NOMO-1 treated with dmso at 0.1 percent for 144 hours (cell line): ENCODE data around the gene C13orf46.

ENCODE experiments used
- DNase-seq: peaks from one replicate; lab custom pipeline; 2025; ENCODE audit not compliant: unreplicated experiment; lab: John Stamatoyannopoulos, UW

The C13orf46 gene

DNA sequence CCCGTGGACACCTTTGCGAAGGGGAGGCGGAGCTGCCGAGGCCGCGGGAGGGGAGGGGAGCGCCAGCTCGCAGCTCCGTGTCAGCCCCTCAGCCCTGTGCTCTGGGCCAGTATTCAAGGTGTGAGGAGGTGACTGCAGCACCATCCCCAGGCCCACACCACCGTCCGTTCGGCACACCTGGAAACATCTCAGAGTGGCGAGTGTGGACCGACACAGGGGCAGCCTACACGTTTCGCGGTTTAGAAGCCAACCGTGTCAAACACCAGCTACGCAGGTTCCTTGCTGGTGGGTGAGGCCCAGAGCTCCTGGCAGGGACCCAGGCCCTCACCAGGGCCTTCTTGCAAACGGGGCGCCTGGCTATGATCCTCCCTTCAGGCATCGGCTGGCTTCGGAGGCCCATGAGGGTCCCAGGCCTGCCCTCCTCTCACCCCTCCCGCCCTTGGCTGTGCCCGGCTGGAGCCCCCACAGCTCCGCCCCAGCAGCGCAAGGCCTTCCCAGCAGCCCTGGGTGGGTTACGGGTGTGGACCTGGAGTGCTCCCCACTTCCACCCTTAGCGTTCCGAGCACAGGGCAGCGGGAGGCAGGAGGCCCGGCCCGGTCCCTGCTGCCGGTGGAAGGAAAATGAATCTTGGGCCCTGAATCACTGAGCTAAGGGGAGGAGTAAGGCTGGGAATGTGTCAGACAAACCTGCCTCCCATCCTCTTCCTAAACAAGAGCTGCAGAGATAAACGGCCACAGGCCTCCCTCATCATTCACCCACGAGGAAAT is 1.2 kb downstream of the C13orf46 start:
- no peak for DNase-seq

GRCh38 chr13:113971471-113972231 is 2.2 kb downstream of the C13orf46 start:
- no peak for DNase-seq

GRCh38 chr13:113970810-113971470 is 2.9 kb downstream of the C13orf46 start:
- no peak for DNase-seq

DNA sequence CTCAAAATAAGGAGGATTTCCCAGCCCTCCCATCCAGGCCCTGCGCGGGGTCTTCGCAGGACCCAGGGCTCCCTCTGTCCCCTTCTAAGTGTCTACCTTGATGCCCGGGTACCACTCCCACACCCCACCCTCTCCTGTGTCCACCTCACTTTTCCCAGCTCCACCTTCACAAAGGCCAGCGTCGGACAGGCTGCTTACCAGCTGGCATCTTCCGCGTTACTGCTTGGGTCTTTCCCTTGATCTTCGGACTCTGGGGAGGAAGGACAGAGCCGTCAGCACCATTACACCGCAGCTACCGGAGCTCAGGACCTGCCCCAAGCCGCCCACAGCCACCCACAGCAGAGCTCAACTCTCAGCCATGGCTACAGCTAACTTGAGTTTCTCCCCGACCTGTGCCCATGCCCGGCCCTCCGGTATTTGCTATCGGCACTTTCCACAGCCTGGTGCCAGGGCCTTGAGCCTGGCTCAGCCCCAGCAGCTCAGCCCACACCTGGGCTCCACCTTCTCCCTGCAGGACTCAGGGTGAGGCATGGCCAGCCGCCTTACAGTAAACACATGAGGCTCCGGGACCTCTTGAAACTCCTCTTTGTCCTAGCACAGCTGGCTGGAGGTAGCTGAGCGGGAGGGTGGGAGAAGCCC is 3.8 kb downstream of the C13orf46 start:
- no peak for DNase-seq

DNA sequence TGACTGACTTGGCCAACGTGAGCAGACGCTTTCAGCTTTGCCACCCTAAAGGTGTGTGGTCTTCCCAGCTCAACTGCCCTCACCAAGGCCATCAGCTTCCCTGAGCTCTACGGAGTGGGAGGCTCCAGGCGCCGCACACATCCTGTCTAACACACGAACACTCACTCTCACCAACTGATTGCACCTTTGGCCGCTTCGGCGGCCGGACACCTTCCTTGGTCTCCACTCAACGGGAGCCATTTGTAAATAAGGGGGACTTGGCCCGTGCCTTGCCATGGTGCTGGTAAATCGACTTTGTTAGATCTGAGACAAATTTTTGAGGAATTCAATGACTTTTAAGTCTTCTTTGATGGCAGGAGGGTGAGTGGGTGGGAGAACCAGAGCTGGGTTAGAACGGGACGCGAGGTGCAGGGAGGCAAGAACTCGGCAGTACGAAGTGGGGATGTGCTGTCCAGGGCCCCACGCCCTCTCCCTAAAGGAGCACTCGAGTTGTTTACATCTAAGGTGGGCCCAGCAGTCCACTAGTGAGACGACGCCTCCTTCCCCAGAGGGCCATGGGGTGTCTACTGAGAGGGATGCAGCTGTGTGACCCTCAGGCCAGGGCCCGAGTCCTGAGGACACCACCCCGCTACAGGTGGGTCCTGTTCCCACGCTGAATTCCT is 4.4 kb downstream of the C13orf46 start:
- no peak for DNase-seq

GRCh38 chr13:113968463-113969310 is 5.2 kb downstream of the C13orf46 start:
- DNase-seq = no peak

DNA sequence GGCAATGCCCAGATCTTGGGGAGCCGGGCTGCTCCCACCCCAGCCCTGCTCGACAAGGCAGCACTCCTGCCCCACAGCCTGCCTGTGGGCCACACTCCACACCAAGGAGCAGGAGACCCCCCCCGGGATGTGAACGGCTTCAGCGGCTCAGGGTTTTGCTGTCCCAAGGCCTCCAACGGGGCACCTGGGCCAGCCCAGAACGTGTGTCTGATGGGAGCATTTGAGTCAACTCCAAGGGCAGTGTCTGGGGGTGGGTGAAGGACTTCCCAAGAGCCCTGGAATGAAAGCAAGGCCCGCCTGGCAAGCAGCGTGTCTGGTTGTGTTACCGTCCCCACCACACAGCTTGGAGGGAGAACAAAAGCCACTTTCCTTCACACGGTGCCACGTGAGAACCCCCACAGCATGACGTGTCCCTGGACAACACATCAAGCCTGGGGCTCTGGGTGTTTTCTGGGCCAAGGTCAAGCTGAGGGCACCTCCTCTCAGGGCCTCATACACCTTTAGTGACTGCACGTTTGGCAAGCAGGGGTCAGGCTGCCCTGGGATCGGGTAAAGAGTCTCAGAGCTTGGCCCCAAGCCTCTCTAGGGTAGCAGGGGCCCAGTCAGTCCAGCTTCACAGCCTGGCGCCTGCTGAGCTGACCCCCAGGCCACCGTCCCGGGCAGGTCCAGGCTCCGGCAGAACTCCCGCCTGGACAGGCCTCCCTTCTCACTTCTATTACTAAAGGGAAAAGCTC is 6.0 kb downstream of the C13orf46 start:
- no peak for DNase-seq

DNA sequence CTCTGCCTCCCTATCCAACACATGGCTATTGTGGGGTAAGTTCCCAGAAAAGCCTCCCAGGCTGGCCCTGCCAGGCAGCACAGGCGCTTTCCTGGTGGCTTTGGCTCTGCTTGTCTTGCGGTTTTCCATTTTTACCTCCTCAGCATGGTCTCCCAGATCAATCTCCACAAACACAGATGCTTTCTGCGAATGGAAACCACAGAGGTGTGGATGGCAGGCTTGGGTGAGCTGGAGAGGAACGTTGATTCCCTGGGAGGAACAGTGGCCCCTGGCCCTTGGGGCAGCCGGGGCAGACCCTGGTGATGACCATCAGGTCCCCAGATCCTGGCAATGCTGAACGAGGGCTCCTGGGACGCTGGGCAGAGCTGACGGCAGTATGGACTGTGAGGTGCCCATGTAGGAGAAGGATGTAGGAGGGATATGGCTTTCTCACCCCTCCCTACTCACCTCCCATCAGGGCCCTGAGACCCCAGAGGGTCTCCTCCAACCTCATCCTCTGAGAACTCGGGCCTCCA is 6.6 kb downstream of the C13orf46 start:
- no peak for DNase-seq

DNA sequence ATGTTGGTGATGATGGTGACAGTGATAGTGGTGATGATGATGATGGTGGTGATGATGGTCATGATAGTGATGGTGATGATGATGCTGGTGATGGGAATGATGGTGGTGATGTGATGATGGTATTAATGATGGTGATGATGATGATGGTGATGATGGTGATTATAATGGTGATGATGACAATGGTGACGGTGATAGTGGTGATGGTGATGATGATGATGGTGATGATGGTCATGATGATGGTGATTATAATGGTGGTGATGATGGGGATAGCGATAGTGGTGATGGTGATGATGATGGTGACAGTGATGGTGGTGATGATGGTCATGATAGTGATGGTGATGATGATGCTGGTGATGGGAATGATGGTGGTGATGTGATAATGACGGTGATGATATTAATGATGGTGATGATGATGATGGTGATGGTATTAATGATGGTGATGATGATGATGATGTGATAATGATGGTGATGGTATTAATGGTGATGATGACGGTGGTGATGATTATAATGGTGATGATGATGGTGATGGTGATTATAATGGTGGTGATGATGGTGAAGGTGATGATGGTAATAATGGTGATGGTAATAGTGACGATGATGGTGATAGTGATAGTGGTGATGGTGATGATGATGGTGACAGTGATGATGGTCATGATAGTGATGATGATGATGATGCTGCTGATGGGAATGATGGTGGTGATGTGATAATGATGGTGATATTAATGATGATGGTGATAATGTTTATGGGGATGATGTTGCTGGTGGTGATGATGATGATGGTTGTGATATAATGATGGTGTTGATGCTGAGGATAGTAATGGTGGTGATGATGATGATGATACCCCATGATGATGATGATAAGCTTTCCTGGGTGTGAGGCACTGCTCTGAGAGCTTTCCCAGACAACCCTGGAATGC is 7.7 kb downstream of the C13orf46 start:
- no peak for DNase-seq

DNA sequence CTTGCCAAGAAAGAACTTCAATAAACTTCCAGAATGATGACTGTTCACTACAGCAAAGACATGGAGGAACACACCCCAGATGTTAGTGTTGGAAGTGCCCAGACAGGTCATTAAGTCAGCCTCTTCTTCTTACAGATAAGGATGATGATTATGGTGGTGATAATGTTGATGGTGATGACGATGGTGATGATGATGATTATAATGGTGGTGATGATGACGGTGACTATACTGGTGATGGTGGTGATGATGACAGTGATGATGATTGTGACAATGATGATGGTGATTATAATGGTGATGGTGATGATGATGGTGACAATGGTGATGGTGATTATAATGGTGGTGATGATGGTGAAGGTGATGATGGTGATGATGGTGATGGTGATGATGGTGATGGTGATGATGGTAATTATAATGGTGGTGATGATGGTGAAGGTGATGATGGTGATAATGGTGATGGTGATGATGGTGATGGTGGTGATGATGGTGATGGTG is 8.4 kb downstream of the C13orf46 start:
- no peak for DNase-seq

- DNase-seq = no peak
Observed at GRCh38 chr13:113964251-113964995, 9.5 kb downstream of the C13orf46 start.

- no peak for DNase-seq
Observed at GRCh38 chr13:113963376-113963775, 10.5 kb downstream of the C13orf46 start.

DNA sequence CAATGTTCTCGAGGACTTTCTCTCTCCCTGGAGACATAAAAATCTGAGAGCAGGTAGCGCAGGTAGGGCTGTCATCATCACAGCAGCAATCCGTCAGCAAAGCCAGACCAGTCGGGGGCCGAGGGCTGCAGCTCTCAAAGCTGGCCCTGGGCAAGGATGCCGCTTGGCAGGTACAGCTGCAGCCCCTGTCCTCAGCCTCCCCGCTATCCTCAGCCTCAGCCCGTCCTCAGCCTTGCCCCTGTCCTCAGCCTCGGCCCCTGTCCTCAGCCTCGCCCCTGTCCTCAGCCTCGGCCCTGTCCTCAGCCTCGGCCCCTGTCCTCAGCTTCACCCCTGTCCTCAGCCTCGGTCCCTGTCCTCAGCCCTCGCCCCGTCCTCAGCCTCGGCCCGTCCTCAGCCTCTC is 10.9 kb downstream of the C13orf46 start:
- no peak for DNase-seq

- no peak for DNase-seq
Observed at GRCh38 chr13:113962386-113962785, 11.5 kb downstream of the C13orf46 start.

DNA sequence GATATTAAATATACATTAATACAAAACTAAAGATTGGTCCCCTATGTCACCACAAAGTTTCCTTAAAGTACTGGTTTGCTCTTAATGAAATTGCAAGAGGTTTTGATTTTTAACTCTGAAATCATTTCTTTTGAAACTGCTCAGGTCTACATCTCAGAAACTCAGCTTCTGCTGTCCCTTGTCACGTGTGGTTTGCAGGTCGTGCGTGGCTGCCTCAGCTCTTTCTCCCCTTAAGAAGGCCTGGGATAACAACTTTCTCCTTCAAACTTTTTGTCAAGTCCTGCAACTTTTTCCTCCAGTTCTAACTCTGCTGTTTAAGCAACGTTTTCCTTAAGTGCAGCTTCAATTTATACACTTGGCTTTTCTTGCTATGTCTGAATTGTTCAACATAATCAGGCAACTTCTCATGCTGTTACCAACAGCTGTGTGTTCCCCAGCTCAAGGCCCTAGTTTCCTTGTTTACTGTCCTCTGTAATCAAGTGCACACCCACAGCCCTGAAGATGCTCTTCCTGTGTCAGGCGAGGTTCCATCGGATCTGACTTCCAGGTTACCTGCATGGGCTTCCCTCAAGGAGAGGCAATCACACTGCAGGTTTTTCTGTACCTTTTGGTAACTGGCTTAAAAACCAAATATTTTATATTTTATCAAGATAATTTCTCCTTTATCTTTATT is 13.5 kb downstream of the C13orf46 start:
- no peak for DNase-seq

GRCh38 chr13:113959198-113959597 is 14.7 kb downstream of the C13orf46 start:
- no peak for DNase-seq

DNA sequence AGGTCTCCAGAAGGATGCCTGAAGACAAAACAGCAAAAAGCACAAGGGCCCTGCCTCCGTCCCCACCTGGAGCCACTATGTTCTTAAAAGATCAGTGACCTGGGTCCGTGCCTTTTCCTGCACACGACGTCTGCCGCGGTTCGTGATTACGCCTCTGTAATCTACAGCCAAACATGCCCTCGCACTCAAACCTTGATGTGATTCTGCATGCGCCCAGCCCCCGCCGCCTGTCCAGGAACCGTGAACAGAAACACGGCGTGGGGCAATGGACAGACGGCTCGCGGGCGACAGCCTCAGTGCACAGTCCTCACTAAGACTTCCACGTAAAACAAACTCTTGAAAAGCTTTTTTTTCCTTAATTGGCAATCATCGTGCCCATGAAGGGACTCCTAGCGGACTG is 15.5 kb downstream of the C13orf46 start:
- no peak for DNase-seq
